ENCODE results near the gene HEATR9. TPM values are rescaled to one million over a fixed set of nuclear protein-coding genes. Genes with fewer than 3 reads are reported as not detected.

The HEATR9 gene
- total RNA-seq, 1 experiment from 2014 or later: not detected

- TF ChIP-seq CTCF (IDR thresholded peaks at IDR 0.05): no peak
- TF ChIP-seq ETV6 (CRISPR knock-in tag; IDR thresholded peaks at IDR 0.05): no peak; the same call in 1 of the 2 replicates
- TF ChIP-seq MAX (CRISPR knock-in tag; IDR thresholded peaks at IDR 0.05): peak; percentile 70
- no peak for TF ChIP-seq CREB1 (CRISPR knock-in tag; IDR thresholded peaks at IDR 0.05)
- no peak for TF ChIP-seq SMAD3 (CRISPR knock-in tag; IDR thresholded peaks at IDR 0.05; ENCODE audit: borderline replicate concordance)
- no peak for TF ChIP-seq NR2C2 (CRISPR knock-in tag; IDR thresholded peaks at IDR 0.05)
- no peak for TF ChIP-seq OVOL2 (CRISPR knock-in tag; IDR thresholded peaks at IDR 0.05; ENCODE audit: borderline replicate concordance)
- no peak for TF ChIP-seq SMAD4 (CRISPR knock-in tag; IDR thresholded peaks at IDR 0.05)
- TF ChIP-seq, protein P1, sequence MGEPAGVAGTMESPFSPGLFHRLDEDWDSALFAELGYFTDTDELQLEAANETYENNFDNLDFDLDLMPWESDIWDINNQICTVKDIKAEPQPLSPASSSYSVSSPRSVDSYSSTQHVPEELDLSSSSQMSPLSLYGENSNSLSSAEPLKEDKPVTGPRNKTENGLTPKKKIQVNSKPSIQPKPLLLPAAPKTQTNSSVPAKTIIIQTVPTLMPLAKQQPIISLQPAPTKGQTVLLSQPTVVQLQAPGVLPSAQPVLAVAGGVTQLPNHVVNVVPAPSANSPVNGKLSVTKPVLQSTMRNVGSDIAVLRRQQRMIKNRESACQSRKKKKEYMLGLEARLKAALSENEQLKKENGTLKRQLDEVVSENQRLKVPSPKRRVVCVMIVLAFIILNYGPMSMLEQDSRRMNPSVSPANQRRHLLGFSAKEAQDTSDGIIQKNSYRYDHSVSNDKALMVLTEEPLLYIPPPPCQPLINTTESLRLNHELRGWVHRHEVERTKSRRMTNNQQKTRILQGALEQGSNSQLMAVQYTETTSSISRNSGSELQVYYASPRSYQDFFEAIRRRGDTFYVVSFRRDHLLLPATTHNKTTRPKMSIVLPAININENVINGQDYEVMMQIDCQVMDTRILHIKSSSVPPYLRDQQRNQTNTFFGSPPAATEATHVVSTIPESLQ (CRISPR knock-in tag; IDR thresholded peaks at IDR 0.05): no peak
- TF ChIP-seq, protein P2, sequence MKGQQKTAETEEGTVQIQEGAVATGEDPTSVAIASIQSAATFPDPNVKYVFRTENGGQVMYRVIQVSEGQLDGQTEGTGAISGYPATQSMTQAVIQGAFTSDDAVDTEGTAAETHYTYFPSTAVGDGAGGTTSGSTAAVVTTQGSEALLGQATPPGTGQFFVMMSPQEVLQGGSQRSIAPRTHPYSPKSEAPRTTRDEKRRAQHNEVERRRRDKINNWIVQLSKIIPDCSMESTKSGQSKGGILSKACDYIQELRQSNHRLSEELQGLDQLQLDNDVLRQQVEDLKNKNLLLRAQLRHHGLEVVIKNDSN (CRISPR knock-in tag; IDR thresholded peaks at IDR 0.05): no peak; the same call in 1 of the 2 replicates
- TF ChIP-seq ZNF317 (CRISPR knock-in tag; IDR thresholded peaks at IDR 0.05; ENCODE audit: borderline replicate concordance, low read depth): 0 out of 2 replicates have a peak, but pooled peaks have one; percentile 43
- TF ChIP-seq CBFB (CRISPR knock-in tag; IDR thresholded peaks at IDR 0.05; ENCODE audit: low read depth): no peak
- peak; percentile 80 for TF ChIP-seq NFYB (CRISPR knock-in tag; conservative IDR thresholded peaks at IDR 0.05; ENCODE audit: low read depth)
- TF ChIP-seq ZNF263 (CRISPR knock-in tag; IDR thresholded peaks at IDR 0.05; ENCODE audit: low read depth): no peak
- TF ChIP-seq SP1 (CRISPR knock-in tag; conservative IDR thresholded peaks at IDR 0.05): peak; percentile 66; the same call in 1 of the 2 replicates
- TF ChIP-seq TCF7 (CRISPR knock-in tag; IDR thresholded peaks at IDR 0.05; ENCODE audit: low read depth): no peak
- TF ChIP-seq ATF3 (CRISPR knock-in tag; conservative IDR thresholded peaks at IDR 0.05): no peak
Measured at GRCh38 chr17:35808962-35809854, 59.5 kb downstream of the HEATR9 start, which contains the start of gene TAF15 (continued).

DNA sequence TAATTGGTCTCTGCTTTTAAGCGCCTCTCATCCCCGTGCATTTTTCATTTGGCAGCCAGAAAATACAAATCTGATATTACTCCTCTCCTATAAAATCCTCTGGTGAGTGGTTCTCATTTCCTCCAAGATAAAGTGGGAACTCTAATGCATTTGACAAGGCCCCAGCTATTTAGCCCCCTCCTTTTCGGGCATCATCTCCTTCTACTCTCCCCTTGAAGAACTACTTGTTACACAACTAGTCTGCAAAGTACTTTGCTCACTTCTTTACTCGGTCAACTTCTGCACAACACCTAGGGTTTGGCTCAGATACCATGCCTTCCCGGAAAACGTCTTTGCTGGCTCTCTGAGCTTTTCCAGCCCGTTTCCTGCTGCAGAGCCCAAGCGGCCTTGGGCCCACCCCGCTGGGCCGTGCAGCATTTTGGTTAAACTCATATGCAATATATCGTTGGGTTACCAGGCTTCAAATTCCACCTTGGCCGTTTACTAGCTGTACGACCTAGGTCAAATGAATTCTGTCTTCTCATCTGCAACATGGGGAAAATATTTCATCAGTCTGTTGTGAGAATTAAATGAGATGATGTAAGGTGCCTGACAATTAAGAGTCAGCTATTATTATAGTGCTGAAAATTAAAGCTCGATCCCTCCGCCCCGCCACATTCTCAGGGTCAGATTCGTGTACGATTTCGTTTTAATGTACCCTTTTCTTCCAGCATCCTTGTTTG lies 60.3 kb downstream of the HEATR9 start:
- no peaks in the 10 kb centered on the region for H3K27me3 Mint-ChIP-seq (ENCODE audit: low read depth)
- no peak for ATAC-seq
- peak overlapping the region; percentile 99 for H3K4me3 Mint-ChIP-seq
- peak; percentile 94 for TF ChIP-seq GABPB1 (CRISPR knock-in tag; IDR thresholded peaks at IDR 0.05)
- no peak for TF ChIP-seq NR1H2 (CRISPR knock-in tag; IDR thresholded peaks at IDR 0.05)
- no peak for TF ChIP-seq IRF1 (CRISPR knock-in tag; IDR thresholded peaks at IDR 0.05)
- TF ChIP-seq ZNF512 (CRISPR knock-in tag; IDR thresholded peaks at IDR 0.05; ENCODE audit: borderline replicate concordance): no peak
- TF ChIP-seq EMX1 (CRISPR knock-in tag; IDR thresholded peaks at IDR 0.05): 0 out of 2 replicates have a peak, but pooled peaks have one; percentile 46
- TF ChIP-seq ZBTB43 (CRISPR knock-in tag; IDR thresholded peaks at IDR 0.05): no peak
- TF ChIP-seq ZNF396 (CRISPR knock-in tag; IDR thresholded peaks at IDR 0.05; ENCODE audit: borderline replicate concordance): no peak
- no peak for TF ChIP-seq MAX (CRISPR knock-in tag; IDR thresholded peaks at IDR 0.05)
- CTCF ChIA-PET: interaction anchor here (0.6 to 3.4 kb wide), 24 partner anchors 9 to 726 kb away, joined by 3 to 161 read pairs (median 5); partner anchors contain the start of genes HEATR9, MMP28, MYO19 and PIGW
- DNase-seq (ENCODE audit: low spot score): no peak
- no peaks in the 10 kb centered on the region for H3K9me3 Mint-ChIP-seq
- peak overlapping the region; percentile 99 for H3K27ac Mint-ChIP-seq
- H3K36me3 Mint-ChIP-seq: peaks cover 17% of the 10 kb centered on the region
- POLR2A ChIA-PET: interaction anchor here (0.6 to 3.2 kb wide), 12 partner anchors 11 to 230 kb away, joined by 3 to 37 read pairs (median 4); partner anchors contain the start of genes C17orf50, MMP28 and PEX12
- peaks cover 36% of the 10 kb centered on the region for H3K4me1 Mint-ChIP-seq

Data from WTC11 (cell line).